Esophagus muscularis mucosa (tissue), 4 donors: ENCODE results near the gene LCE3A. TPM values are rescaled to one million over a fixed set of nuclear protein-coding genes. Genes with fewer than 3 reads are reported as not detected.
"Not testable (repeated sequence)": the region's sequence is repeated elsewhere in the genome, so short reads cannot be mapped to it uniquely, and the experiment has no call there.

Experiments used
- DNase-seq: peaks from one replicate; pipeline ENCODE4 v3.0.0-alpha.2; 2017; ENCODE audit errors: extremely low spot score
- H3K27ac ChIP-seq, 4 donors: fragments of 200-600 bp; sonication (generic); replicated peaks in 1 of 4; 1 replicate in 3 of 4; 2 replicates in 1 of 4; pipeline ENCODE4 v1.5.1; 2016 to 2019; ENCODE audit warnings: mild to moderate bottlenecking in 1 of 4
- H3K27me3 ChIP-seq, 4 donors: fragments of 200-600 bp; sonication (generic); one replicate each; pipeline versions ENCODE4 v1.5.1 to v1.6.0; 2016 to 2019
- H3K36me3 ChIP-seq, 4 donors: fragments of 200-600 bp; sonication (generic); one replicate each; pipeline ENCODE4 v1.5.1; 2016 to 2019
- H3K4me1 ChIP-seq, 4 donors: fragments of 200-600 bp; sonication (generic); one replicate each; pipeline ENCODE4 v1.5.1; 2016 to 2019
- H3K4me3 ChIP-seq, 4 donors: fragments of 200-600 bp; sonication (generic); 1 replicate in 2 of 4; 2 replicates in 2 of 4; pipeline ENCODE4 v1.5.1; 2016 to 2019; ENCODE audit warnings: mild to moderate bottlenecking in 4 of 4, moderate library complexity in 1 of 4
- H3K9me3 ChIP-seq, 4 donors: fragments of 200-600 bp; sonication (generic); 1 replicate in 3 of 4; 2 replicates in 1 of 4; pipeline ENCODE4 v1.5.1; 2016 to 2019
- EP300 ChIP-seq: sonication (generic); formaldehyde crosslinking; IDR thresholded peaks from one replicate; pipeline ENCODE4 v1.6.1; 2017; ENCODE audit warnings: antibody characterized with exemption
- POLR2A ChIP-seq: fragments of 450-650 bp; IDR thresholded peaks from one replicate; pipeline ENCODE4 v1.6.1; 2017; ENCODE audit warnings: antibody characterized with exemption, moderate library complexity, mild to moderate bottlenecking, low read depth
- POLR2AphosphoS5 ChIP-seq, 2 donors: sonication (generic); formaldehyde crosslinking; IDR thresholded peaks; one replicate each; pipeline ENCODE4 v1.6.1; 2017; ENCODE audit warnings: antibody characterized with exemption in 2 of 2
- WGBS: methylation state at CpG from one replicate; pipeline ENCODE4 v1.1.5; 2018; 5-methylcytosine and 5-hydroxymethylcytosine counted together
- intact Hi-C: fragments of 100-400 bp; cut with DNase I; formaldehyde crosslinking; loops from one replicate; pipeline ENCODE4 v1.15.1; 2023
- small RNA-seq, 3 donors: library from RNA; depleted of rRNA; stranded (forward); fragments of <200 nt; gene quantifications; one replicate each; pipeline ENCODE3, GENCODE V24; 2016
- total RNA-seq, 4 donors: library from RNA; depleted of rRNA; stranded (reverse); fragments of >200 nt; gene quantifications; one replicate each; pipeline versions ENCODE4 v1.1.0 to v1.2.1, GENCODE V29; 2016
- TF ChIP-seq, protein P1 (sequence below), 3 experiments: fragments of 200-600 bp in 2 of 3; fragments of 450-650 bp in 1 of 3; sonication (generic) in 2 of 3; IDR thresholded peaks; one replicate each; pipeline ENCODE4 v1.5.1; 2017 to 2019; ENCODE audit warnings: antibody characterized with exemption in 3 of 3, mild to moderate bottlenecking in 2 of 3, moderate library complexity in 1 of 3

The LCE3A gene
- total RNA-seq, 4 donors from 2014 or later: not detected

DNA sequence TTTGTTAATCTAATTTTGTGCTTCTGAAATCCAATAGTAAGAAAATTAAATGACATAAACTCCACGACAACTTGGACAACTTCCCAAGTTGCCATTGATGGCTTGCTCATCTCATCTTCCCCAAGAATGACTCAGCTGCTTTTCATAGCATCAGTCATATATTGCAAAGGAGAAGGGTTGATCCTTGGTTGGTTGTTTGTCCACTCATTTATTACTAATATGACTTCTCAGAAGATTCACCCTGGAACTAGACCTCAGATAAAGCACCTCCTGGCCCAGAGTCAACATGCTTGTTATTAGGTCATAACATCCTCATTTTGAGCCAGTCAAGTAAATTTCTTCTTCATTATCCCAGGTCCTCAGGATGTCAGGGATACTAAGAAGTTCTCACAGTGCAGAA, 40.3 kb downstream of the LCE3A start:
- intact Hi-C loops: no loop called here

DNA sequence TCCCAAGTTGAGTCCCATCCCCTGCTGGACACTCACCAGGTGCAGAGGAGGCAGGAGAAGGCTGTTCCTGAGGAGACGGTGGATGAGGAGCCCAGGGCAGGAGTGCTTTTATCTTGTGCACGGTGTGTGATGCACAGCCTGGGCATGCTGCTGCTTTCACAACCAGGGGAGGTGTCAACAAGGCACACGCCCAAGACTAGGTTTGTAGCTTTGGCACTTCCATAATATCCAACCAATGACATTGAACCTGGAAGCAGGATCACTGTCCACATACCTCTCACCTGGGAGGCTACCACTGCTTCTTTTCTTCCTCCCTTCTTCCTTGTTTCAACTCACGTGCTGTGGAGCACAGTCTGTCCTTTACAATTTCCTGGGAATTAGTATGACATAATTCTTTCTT, 42.5 kb downstream of the LCE3A start, which contains the start of gene LCE3D:
Gene LCE3D, minus strand, starts transcription at position 84 of the 400 bp plus-strand sequence. CDS start 580 bp downstream, outside the sequence.
- 78% methylated on average over 4 of the region's 4 CpGs for WGBS
- H3K9me3 ChIP-seq: no peaks in the 10 kb centered on the region
- TF ChIP-seq, protein P1, sequence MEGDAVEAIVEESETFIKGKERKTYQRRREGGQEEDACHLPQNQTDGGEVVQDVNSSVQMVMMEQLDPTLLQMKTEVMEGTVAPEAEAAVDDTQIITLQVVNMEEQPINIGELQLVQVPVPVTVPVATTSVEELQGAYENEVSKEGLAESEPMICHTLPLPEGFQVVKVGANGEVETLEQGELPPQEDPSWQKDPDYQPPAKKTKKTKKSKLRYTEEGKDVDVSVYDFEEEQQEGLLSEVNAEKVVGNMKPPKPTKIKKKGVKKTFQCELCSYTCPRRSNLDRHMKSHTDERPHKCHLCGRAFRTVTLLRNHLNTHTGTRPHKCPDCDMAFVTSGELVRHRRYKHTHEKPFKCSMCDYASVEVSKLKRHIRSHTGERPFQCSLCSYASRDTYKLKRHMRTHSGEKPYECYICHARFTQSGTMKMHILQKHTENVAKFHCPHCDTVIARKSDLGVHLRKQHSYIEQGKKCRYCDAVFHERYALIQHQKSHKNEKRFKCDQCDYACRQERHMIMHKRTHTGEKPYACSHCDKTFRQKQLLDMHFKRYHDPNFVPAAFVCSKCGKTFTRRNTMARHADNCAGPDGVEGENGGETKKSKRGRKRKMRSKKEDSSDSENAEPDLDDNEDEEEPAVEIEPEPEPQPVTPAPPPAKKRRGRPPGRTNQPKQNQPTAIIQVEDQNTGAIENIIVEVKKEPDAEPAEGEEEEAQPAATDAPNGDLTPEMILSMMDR (IDR thresholded peaks at IDR 0.05): no peak
- TF ChIP-seq POLR2A: no peak
- no peak for TF ChIP-seq EP300
- no peak for TF ChIP-seq POLR2AphosphoS5 (IDR thresholded peaks at IDR 0.05)
- no peaks in the 10 kb centered on the region for H3K36me3 ChIP-seq
- H3K27me3 ChIP-seq: peaks cover 0 to 11% (median 0%) of the 10 kb centered on the region in 4 donors
- intact Hi-C loops: no loop called here
- H3K4me3 ChIP-seq: no peak within 1 kb of the TSS
- no peak within 1 kb of the TSS for H3K27ac ChIP-seq
- no peaks in the 10 kb centered on the region for H3K4me1 ChIP-seq
- DNase-seq: no peak

More for the DNA sequence above, 40.3 kb downstream of the LCE3A start:
- Histone ChIP-seq H3K4me3 (no peak overlapping the region), H3K27ac (no peak overlapping the region), H3K36me3 (no peaks in the 10 kb centered on the region), H3K27me3 (peaks cover 0 to 11% (median 0%) of the 10 kb centered on the region in 4 donors), H3K4me1 (no peaks in the 10 kb centered on the region), H3K9me3 (no peaks in the 10 kb centered on the region)
- TF ChIP-seq, protein P1 (IDR thresholded peaks at IDR 0.05): no peak
- TF ChIP-seq POLR2A (no peak), POLR2AphosphoS5 (IDR thresholded peaks at IDR 0.05) (no peak), EP300 (no peak)
- 75% methylated on average over 1 of the region's 1 CpG for WGBS
- no peak for DNase-seq

DNA sequence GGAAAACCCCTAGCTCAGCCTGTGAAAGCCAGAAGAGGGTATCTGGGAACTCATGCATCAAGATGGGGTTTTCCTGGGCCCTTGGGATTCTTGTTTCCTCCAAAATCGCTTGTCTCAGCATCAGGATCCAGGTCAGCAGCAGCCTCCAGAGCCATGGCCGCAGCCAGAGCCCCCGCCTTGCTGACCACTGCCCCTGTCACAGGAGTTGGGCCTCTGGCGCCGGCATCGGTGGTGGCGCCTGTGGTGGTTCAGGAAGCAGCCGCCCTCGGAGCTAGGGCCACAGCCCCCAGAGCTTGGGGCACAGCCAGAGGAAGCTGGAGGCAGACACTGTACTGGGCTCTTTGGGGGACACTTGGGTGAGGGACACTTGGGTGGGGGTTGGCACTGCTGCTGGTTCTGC, 43.4 kb downstream of the LCE3A start:
- intact Hi-C loops: loop anchor here (10.0 kb wide), 1 partner anchor 65 kb away; the partner anchor contains the start of genes CRCT1 and LCE5A
- not testable (repeated sequence) for H3K9me3 ChIP-seq, H3K4me3 ChIP-seq, H3K4me1 ChIP-seq, H3K36me3 ChIP-seq, DNase-seq, H3K27ac ChIP-seq
- WGBS: no CpG with 5 or more reads among the region's 9 CpGs
- peaks cover 0 to 11% (median 0%) of the 10 kb centered on the region in 4 donors for H3K27me3 ChIP-seq

DNA sequence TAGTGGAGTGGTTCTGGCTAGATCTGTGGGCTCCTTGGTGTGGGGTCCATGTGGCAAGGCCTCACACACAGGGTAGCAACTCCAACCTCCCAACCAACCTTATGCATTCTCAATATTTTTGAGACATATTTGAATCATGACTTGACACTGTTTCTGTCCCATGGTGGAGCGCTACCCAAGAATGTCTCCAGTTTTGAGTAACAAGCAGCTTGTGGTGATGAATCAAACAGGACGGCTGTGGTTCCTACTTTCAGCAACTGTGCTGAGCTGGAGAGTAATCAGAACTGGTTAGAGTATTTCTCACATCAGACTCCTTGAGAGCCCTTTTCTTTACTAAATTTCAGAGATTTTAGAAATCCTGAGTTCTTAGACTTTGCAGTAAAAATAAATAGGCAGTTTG, 45.7 kb downstream of the LCE3A start:
- no peak for TF ChIP-seq EP300
- no peak for TF ChIP-seq POLR2AphosphoS5 (IDR thresholded peaks at IDR 0.05)
- DNase-seq: no peak
- H3K4me3 ChIP-seq: no peak overlapping the region
- intact Hi-C loops: loop anchor here (10.0 kb wide), 1 partner anchor 62 kb away; the partner anchor contains the start of genes CRCT1 and LCE5A
- no peaks in the 10 kb centered on the region for H3K9me3 ChIP-seq
- no peaks in the 10 kb centered on the region for H3K36me3 ChIP-seq
- H3K27me3 ChIP-seq: peaks cover 0 to 20% (median 0%) of the 10 kb centered on the region in 4 donors
- no peaks in the 10 kb centered on the region for H3K4me1 ChIP-seq
- no peak overlapping the region for H3K27ac ChIP-seq
- WGBS: 77% methylated on average over 2 of the region's 2 CpGs

Small RNAs within 50 kb of the gene (small RNA-seq; reads per million reads assigned to genes)
- 0 reads per million in 3 donors for gene LCE3A
- gene LCE3B: 0 reads per million in 3 donors

Other genes starting within 250 kb of the LCE3A start
- 1 to 10 TPM in 1 of 4 donors, under 1 TPM in 1, not detected in 2; 0.23 to 3.7 TPM for gene CRNN, start 208.8 kb downstream of the LCE3A start, total RNA-seq
- gene LCE5A, start 112.3 kb downstream of the LCE3A start, total RNA-seq: not detected
- gene CRCT1, start 108.6 kb downstream of the LCE3A start, total RNA-seq: not detected
- gene LCE3E, start 56.3 kb downstream of the LCE3A start, total RNA-seq: not detected
- not detected for gene LCE3D, start 42.6 kb downstream of the LCE3A start, total RNA-seq
- gene LCE3C, start 22.9 kb downstream of the LCE3A start, total RNA-seq: not detected
- not detected for gene LCE3B, start 9.3 kb downstream of the LCE3A start, total RNA-seq
- not detected for gene LCE2D, start 40.3 kb upstream of the LCE3A start, total RNA-seq
- gene LCE2C, start 52.2 kb upstream of the LCE3A start, total RNA-seq: not detected
- not detected for gene LCE2B, start 63.0 kb upstream of the LCE3A start, total RNA-seq
- not detected for gene LCE2A, start 75.2 kb upstream of the LCE3A start, total RNA-seq
- not detected for gene LCE4A, start 85.1 kb upstream of the LCE3A start, total RNA-seq
- not detected for gene KPRP, start 134.9 kb upstream of the LCE3A start, total RNA-seq
- not detected for gene LCE1F, start 152.0 kb upstream of the LCE3A start, total RNA-seq
- gene LCE1E, start 163.2 kb upstream of the LCE3A start, total RNA-seq: not detected
- not detected for gene LCE1D, start 173.6 kb upstream of the LCE3A start, total RNA-seq
- gene LCE1C, start 183.5 kb upstream of the LCE3A start, total RNA-seq: not detected
- gene LCE1B, start 188.9 kb upstream of the LCE3A start, total RNA-seq: not detected
- not detected for gene LCE1A, start 204.4 kb upstream of the LCE3A start, total RNA-seq
- gene LCE6A, start 219.8 kb upstream of the LCE3A start, total RNA-seq: not detected
- not detected for gene LCE7A, start 236.9 kb upstream of the LCE3A start, total RNA-seq